Stimulated activated CD4-positive, alpha-beta T cell treated with anti-CD3 and anti-CD28 coated beads, TNF-alpha, amount 100 ng/mL, for 48 hours (primary cell): ENCODE results near the gene SYNDIG1.

ENCODE experiments used
- DNase-seq, 3 donors: peaks; one replicate each; pipeline ENCODE4 v3.0.0-alpha.2; 2020; ENCODE audit warnings: low read depth in 3 of 3

SYNDIG1 gene

DNA sequence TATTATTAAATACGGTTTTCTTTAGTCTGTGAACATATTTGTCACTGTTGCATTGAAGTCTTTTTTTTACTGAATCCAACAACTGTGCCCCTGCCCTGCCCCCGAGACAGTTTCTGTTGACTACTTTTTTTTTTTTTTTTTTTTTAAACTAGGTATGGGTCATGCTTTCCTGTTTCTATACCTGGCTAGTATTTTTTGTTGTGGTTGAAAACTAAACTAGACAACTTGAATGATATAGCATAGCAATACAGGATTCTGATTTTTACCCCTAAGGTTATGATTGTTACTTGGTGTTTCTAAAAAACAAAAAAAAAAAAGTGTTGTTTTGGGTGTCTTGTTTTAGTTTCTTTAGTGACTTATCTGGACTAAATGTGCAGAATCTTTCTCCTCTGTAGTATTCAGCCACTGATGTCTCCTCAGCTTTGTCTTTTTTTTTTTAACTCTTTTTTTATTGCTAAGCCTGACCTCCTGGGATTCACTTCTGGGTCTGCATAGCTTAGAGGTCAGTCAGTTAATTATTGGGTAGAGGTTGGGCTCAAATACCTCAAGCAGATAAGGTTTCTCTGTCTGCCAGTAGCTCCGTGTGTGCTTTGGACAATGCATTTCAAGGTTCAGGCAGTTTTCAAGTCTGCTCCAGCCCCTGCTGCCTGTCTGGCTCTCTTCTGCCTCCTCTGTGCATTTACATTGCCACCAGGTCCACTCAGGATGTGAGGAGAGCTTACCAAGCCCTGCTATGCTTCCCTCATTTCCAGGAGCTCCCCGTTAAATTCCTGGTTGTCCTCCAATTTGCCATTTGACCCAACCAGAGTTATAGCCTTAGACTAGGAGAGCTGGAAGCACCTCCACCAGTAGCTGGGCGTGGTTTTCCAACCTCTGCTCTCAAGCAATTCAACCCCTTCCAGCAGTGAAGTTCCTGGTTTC lies 91.4 kb downstream of the SYNDIG1 start:
- DNase-seq: no peak

DNA sequence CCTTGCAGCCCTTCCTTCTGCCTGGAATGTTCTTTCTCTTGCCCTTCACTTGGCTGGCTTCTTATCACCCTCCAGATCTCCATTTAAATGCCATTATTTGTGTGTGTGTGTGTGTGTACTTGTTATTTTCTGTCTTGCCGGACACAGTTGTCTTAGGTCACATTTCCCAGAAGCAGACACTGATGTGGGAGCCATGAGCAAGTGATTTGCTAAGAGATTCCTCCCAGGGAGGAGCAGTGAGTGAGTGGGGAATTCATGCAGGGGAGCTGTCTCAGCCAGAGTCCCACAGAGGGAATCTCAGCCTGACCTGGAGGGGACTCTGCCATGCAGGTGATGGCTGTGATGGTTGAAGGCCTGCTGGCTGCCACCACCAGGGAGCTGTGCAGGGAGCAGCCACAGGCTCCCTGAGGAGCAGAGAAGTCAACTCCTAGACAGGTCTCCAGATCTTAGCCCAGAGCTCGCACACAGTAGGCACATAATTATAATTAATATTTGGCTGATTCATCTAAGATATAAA lies 96.5 kb downstream of the SYNDIG1 start:
- no peak for DNase-seq

DNA sequence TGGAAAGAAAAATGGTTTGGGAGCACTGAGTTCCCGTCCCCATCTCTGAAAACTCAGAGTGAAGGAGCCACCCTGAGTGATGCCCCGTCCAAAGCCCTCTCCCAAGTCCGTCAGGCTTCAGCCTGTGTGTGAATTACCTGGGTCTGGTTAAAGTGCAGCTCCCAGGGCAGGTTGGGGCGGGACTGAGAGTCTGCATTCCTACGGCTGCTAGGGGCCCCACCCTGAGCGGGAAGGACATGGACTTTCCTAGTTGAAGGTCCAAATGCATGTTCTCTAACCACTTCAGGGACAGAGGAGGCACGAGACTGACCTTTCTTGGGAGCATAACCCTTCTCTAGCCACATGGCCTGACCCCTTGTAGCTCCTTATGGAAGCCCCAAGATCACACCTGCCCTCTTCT lies 97.2 kb downstream of the SYNDIG1 start:
- no peak for DNase-seq

DNA sequence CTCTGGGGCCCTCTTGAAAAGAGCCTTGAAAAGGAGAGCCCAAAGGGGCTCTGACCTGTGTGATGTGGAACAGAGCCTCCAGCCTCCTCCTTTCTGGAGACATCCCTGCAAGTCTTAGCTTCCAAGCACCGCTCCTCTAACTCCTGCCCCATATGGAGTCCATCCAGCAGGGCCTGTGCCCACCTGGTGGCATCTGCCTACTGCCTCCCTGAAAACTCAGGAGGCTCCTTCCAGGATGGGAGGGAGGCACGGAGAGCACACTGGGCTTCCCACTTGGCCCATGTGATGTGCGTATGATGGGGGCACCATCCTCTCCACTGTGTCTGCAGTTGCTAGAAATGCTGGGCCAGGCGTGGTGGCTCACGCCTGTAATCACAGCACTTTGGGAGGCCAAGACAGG lies 98.1 kb downstream of the SYNDIG1 start:
- no peak for DNase-seq

DNA sequence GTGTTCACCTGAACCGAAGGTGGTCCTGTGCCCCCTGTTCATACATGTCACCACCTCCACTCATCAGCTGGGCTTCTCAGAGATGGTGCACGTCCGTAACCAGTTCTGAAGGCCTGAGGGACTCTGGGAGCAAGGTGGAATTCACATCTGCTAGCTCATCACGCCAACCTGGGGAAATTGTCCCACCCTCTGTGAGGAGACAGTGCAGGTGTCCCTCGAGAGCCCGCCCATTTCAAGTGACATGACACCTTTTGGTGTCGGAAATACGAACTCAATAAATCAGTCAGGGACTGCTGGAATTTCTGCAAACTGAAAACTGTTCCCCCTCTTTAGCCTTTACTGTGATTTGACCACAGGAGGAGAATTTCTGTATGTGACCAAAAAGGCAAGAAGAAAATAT lies 99.4 kb downstream of the SYNDIG1 start:
- DNase-seq: no peak

DNA sequence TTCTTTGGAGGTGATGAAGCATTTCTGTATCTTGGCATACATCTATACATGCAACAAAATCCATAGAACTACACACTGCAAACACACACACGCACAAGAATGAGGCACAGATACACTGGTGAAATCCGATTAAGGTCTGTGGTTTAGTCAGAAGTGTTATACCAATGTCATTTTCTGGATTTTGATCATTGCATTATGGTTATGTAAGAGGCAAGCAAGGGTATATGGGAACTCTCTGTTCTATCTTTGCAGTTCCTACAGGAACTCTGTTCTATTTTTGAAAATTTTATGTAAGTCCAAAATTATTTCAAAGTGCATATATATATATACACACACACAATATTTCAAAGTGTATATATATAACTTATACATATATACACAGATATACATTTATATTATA lies 101.7 kb downstream of the SYNDIG1 start:
- no peak for DNase-seq

DNA sequence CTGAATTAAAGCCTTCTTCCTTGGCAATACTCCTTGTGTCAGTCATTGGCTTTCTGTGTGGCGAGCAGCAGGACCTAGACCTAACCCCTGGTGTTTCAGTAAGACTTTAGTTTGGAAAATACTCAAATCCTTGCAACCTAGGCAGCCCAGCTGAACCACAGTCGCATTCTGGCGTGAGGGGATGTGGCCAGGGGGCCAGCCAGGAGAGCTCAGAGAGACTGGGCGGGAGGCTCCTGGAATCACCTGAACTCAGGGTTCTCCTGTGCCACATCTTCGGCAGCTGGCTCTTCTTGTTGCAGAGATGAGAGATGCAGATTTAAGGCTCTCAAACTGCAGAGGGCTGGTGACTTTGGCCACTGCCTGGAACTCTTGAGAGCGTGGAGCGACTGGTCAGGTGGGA lies 102.7 kb downstream of the SYNDIG1 start:
- no peak for DNase-seq

DNA sequence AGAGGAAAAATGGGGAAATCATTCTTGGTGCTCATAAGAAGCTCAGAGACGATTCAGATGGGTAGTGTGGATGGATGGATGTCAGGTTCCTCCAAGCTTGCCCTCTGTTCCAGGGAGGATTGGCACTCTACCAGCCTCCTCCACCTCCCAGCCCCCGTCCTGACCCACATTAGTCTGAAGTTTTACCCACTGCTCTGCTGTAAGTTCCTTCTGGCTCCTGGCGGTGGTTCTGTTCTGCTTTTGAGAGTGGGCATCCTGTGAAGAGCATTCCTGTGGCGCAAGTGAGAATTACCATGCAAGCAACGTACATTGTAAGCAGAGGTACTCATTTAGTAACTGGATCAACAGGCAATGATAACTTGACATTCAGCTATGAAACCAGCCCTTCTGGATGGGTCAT lies 103.4 kb downstream of the SYNDIG1 start:
- DNase-seq: no peak

DNA sequence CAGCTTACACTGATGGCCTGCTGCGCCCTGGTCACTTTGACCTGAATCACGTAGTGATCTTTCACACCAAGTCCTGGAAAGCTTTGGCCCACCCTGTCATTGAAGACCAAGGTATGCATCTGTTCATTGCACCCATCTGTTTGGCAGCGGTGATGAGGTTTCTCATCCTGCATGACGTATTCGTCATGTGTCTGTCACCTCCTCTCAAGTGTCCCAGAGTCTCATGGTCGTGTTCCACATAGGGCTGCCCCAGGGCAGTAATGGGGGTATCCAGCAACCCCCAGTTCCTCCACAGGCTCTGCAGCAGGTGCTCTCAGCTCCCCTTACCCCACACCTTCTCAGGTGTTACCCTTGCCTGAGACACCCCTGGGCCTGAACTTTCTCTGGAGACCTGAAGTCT lies 104.1 kb downstream of the SYNDIG1 start:
- DNase-seq: no peak

DNA sequence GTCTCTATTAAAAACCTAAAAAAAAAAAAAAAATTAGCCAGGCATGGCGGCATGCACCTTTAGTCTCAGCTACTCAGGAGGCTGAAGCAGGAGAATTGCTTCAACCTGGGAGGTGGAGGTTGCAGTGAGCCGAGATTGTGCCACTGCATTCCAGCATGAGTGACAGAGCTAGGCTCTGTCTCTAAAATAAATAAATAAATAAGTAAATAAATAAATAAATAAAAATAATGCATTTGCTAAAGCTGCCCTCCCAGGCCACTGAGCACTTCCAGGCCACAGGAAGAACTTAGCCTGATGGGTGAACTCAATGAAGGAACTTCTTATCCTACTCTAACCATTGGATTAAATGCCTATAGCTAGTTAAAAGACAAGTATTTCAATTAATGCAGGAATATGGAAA lies 104.9 kb downstream of the SYNDIG1 start:
- no peak for DNase-seq

DNA sequence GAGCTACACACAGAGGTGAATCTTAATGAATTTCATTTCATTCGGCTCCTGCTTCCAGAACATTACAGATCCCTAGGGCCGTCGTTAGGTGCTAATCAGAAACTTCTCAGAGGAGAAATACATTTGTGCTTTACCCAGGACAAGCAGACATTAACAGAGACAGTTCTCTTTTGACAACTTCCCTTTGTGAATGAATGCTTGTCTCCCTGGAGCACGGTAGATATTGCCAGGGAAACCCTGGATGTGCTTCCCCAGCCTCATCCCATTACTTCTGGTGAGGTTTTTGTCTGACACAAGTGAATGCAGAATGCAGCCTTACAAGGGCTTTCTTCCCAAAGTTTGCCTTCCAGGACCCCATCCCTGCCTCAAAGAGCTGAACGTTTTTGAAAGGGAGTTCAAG lies 105.4 kb downstream of the SYNDIG1 start:
- DNase-seq: no peak

DNA sequence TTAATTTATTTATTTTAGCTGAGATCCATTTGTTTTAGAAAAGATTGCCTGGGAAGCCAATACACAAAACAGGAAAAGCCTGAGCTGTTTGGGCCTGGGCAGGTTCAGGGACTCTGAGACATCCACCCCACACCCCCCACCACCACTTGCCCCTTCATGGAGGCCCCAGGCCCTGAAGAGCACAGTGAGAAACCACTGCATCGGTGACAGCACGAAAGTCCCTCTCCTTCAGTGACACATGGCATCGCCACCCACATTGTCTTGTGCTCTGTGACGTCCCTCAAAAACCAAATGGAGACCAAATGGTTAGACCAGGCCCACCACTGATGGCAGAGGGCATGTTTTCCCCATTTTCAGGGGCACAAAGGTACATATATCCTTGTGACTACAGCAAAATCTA lies 106.4 kb downstream of the SYNDIG1 start:
- DNase-seq: no peak

DNA sequence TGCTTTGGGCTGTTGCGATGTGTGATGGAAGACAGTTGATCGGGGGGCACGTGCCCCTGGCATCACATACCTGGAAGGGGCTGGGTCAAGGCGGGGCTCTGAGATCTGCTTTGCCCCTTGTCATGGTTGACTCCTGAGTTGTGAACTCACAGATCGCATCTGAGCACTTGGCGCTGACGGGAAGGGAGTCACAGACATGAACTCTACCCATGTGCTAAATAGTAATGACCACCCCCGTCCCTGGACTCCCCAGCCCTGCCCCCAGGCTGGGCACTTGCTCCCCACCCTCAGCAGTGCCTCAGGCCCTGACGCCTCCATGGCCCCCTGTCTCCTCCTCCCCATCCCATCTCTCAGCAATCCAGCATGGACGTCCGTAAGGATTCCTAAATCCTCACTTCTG lies 107.0 kb downstream of the SYNDIG1 start:
- no peak for DNase-seq

DNA sequence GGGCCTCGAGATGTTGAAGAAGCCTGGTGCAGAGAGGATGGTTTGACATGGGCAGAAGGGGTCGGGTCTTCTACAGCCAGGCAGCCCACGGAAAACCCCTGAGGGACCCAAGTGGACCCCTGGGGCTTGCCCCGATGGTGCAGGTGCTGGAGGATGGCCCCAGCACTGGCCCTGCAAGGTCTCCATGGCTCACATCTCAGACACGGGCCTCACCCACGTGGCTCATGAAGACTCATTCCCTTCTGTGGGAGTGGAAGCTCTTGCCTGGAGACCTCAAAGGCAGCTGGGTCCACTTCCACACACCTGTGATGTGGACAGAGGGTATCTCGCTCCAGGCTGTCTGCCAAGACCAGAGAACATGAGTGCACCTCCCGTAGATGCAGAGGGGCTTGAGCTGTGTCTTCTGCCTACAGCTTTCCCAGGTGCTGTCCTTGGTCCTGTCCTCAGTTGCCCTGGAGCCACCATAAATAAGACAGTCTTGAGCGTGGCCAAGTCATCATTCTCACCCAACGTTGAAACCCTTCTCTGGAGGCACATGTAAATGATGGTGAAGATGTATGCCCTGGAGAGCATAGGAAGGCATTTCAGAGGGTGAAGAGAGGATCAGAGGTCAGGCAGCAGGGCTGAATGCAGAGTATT lies 108.0 kb downstream of the SYNDIG1 start:
- no peak for DNase-seq

DNA sequence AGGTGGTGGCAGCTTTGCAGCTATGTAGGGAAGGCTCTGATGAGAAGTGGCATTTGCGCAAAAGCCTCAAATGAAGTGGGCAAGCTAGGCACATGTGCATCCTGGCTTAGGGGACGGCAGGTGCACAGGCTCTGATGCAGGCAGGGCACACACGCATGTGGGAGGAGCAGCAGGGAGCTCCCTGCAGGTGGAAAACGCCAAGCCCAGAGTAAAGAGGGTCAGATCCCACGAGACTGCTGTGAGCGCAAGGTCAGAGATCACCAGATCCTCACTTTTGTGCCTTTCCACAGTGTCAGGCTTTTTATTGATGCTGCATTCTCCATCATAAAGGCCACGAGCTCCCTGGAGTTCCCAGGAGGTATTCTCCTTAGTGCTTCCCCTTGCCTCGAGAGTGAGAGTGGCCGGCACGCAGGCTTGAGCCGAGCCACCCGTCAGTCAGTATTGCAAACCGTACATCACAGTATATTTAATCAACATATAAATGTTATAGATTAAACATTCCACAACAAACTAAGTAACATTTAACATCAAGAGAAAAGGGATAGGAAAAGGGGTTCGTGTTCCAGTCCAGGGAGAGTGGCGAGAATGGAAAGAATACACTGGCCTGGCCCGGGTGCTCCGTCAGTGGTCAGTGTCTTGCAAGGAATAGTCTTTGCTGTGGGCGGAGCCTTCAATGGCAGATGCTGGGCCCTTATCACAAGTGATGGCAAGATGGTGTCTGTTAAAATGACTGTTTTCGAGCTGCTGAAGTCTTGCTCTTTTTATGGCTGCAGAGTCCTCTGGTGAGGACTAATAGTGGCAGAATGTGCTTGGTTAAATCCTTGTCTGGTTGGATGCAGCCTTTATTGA lies 109.4 kb downstream of the SYNDIG1 start:
- DNase-seq: no peak

DNA sequence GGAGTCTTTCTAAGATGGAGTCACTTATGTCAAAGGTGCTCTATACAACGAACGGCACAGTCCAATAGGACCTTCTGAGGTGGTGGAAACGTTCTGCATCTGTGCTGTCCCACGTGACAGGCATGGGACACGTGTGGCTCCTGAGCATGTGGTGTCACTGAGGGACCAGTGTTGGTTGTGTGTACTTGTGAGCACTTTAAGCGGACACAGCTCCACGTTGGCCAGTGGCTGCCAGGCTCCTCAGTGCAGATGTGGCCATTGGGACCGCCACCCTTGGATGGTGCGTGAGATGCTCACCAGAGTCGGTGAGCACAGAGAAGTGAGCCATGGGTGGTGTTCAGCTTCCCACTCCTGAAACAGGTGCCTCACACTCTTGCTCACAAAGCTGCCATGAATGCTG lies 110.0 kb downstream of the SYNDIG1 start:
- DNase-seq: no peak

DNA sequence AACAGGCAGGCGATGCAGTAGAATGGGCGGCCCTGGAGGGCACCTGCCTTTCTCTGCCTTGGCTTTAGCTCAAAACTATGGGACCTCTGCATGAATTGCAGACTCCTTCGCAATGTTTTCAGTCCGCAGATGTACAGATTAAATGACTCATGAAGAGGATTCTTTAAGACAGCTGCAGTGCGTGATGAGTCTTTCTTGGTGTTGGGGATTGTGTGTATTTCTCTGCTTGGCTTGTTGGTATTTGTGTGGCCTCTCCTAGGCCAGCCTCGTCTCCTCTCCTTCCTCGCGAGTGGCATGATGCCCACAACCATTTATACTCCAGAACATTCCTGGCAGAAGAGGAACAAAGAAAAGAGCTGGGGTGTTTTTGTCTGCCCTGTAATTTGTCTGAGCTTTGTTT lies 110.6 kb downstream of the SYNDIG1 start:
- no peak for DNase-seq

DNA sequence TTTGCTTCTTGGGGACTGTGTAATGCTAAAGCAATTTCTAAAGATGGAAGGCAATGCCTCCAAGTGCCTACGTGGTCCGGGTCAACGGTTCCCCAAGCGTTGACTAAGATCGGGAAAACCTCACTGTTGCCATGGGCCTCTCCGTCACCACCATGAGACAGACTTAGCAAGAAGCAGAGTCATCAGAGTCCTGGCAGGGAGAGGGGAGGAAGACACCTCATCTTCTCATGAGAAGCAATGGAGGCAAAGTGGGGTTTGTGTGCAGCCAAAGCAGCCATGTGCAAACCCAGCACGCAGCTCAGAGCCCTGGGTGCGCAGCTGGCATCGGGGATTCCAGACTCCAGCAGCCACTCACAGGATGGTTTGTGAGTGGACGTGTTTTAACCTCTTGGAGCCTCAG lies 111.4 kb downstream of the SYNDIG1 start:
- no peak for DNase-seq

DNA sequence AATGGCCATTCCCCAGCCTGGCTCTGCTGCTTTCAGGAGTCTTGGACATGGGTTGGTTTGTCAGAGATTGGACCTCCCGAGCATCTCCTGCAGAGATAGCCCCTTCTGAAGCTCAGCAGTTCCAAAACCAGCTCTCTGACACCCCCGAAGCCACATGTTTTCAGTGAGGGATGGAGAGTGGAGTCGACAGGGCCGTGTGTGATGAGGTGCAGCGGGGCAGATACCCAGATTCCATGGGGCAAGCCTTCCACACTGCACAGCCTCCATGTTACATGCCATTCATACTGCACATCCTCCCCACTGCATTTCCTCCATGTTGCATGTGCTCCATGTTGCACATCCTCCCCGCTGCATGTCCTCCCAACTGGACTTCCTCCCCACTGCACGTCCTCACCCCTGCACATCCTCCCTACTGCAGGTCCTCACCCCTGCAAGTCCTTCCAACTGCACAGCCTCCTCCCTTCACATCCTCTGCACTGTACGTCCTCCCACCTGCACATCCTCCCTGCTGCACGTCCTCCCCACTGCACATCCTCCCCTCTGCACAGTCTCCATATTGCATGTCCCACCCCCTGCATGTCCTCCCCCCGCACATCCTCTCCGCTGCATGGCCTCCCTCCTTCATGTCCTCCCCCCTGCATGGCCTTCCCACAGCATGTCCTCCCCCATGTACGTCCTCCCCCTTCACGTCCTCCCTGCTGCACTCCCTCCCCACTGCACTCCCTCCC lies 112.2 kb downstream of the SYNDIG1 start:
- no peak for DNase-seq

DNA sequence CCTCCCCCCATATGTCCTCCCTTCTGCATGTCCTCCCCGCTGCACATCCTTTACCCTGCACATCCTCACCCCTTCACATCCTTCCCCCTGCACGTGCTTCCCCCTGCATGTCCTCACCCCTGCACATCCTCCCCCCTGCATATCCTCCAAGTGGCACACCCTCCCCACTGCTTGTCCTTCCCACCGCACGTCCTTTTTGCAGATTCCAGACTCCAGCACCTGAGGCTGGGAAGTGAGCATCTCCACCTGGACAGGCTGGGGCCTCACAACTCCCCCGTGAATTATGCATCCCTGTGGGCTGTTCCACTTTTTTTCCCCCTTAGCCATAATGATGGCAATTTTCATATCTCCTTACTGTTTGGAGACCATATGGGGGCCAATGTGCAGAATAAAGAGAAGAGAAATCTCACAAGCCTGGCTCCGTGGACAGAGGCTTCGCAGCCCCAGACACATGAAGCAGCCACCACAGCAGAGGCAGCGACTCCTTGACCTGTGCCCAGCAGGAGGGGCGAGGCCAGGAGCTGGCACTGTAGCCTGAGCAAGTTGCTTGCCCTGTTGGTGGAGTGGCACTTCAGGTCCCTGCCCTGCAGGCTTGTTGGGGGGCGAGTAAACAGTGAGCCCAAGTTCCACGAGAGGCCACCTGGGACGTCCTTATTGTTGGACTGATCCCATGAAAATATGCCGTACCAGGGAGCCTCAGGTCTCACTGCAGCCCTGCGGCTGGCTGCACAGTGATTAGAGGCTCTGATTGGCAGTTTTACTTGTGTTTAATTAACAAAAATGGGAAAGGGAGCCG lies 113.1 kb downstream of the SYNDIG1 start:
- DNase-seq: no peak
